ENCODE results near the gene CDH4.

- TF ChIP-seq CTCF (conservative IDR thresholded peaks at IDR 0.05) = no peak
- no peak for TF ChIP-seq EZH2 (IDR thresholded peaks at IDR 0.05; ENCODE audit: low read depth)
Measured at GRCh38 chr20:61371501-61372136, 119.6 kb downstream of the CDH4 start.
